ENCODE results near the gene RHBDD1.

RHBDD1 gene

DNA sequence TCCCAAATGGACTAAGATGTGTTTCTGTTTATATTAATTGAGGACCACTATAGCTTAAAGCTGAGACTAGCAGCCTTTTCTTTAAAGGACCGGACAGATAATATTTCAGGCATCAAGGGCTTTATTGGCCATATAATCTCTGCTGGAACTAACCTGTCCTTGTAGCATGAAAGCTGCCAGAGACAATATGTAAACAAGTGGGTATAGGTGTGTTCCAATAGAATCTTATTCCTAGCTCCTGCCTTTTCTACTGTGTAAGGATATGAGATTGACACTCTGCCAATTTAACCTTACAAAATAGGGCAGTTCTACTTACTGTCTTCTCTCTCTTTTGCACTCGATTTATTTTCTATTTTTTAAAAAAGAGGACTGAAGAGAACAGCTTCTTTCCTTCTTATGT lies 74.0 kb downstream of the RHBDD1 start:
- H3K4me3 ChIP-seq (ENCODE audit: low read depth, low read length), result no peak overlapping the region
- peak; percentile 83 for DNase-seq (ENCODE audit: low read depth)
- TF ChIP-seq, protein P1, sequence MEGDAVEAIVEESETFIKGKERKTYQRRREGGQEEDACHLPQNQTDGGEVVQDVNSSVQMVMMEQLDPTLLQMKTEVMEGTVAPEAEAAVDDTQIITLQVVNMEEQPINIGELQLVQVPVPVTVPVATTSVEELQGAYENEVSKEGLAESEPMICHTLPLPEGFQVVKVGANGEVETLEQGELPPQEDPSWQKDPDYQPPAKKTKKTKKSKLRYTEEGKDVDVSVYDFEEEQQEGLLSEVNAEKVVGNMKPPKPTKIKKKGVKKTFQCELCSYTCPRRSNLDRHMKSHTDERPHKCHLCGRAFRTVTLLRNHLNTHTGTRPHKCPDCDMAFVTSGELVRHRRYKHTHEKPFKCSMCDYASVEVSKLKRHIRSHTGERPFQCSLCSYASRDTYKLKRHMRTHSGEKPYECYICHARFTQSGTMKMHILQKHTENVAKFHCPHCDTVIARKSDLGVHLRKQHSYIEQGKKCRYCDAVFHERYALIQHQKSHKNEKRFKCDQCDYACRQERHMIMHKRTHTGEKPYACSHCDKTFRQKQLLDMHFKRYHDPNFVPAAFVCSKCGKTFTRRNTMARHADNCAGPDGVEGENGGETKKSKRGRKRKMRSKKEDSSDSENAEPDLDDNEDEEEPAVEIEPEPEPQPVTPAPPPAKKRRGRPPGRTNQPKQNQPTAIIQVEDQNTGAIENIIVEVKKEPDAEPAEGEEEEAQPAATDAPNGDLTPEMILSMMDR (IDR thresholded peaks at IDR 0.05; ENCODE audit: control insufficient read depth, extremely low read depth, insufficient read depth), result no peak

DNA sequence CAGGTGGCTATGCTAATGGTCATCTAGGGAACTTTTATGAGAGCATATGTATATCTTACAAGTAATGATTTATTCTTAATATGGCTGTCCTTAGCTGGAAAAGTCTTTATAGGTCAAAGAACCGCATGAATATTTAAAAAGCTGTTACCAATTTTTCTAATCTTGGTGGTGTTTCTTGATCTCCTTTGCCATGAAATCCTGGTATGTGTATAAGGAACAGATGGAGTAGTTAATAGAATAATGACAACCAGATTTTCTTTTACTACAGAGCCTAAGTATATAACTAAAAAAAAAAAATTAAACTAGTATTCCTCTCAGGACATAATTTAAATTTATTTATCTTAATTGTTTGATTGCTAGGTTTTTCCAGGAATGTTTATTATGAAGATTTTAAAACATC lies 74.5 kb downstream of the RHBDD1 start:
- no peak for DNase-seq (ENCODE audit: low read depth)
- TF ChIP-seq, protein P1 (IDR thresholded peaks at IDR 0.05; ENCODE audit: control insufficient read depth, extremely low read depth, insufficient read depth), result no peak
- H3K4me3 ChIP-seq (ENCODE audit: low read depth, low read length), result no peak overlapping the region

DNA sequence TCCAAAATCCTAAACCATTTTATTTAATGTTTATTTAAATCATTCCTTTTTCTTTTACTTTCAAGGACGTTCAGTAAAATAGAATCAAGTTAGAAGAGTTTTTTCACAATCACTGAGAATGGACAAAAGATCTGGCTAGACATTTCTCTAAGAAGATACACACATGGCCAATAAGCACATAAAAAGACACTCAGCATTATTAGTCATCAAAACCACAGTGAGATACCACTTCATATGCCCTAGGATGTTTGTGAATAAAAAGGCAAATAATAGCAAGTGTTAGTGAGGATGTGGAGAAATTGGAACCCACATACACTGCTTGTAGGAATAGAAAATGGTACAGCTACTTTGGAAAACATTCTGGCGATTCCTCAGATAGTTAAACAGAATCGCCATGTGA lies 76.1 kb downstream of the RHBDD1 start:
- TF ChIP-seq, protein P1 (IDR thresholded peaks at IDR 0.05; ENCODE audit: control insufficient read depth, extremely low read depth, insufficient read depth), result no peak
- H3K4me3 ChIP-seq (ENCODE audit: low read depth, low read length), result no peak overlapping the region
- no peak for DNase-seq (ENCODE audit: low read depth)

DNA sequence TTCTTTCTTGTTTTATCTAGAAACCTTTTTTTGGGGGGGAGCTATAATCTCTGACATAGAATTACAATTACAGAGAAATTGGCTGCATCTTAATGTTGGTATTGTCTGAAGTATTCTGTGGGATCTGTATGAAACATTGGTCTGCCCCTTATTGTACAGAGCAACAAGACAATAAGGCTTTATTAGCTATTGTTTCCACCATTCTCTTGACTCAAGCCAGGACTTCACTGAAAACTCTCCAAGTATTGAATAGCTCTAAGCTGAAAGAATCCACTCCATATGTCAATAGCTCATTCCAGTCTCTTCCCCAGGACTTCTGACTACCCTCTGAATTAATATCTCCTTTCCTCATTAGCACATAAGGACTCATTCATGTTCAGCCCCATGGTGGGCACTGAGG lies 77.8 kb downstream of the RHBDD1 start:
- no peak overlapping the region for H3K4me3 ChIP-seq (ENCODE audit: low read depth, low read length)
- TF ChIP-seq, protein P1 (IDR thresholded peaks at IDR 0.05; ENCODE audit: control insufficient read depth, extremely low read depth, insufficient read depth), result no peak
- DNase-seq (ENCODE audit: low read depth), result no peak

DNA sequence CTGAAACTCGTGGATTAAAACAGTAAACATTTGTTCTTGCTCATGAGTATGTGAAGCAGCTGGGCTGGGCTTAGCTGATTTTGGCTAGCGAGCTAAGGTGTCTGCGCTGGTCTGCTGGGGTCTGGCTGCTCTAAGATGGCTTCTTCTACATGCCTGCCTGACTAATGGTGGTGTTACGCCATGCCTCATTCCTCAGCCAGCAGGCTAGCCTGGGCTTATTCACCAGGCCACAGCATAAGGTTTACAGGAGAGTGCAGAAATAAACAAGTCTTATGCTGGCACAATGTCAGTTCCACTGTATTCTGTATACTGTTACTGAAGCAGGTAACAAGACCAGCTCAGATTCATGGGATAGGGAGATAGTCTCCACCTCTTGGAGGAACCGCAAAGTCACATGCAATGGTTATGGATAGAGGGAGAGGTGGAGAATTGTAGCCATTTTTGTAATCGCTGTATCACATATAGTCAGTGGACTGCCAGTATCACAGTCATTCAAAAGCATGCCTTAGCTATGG lies 80.0 kb downstream of the RHBDD1 start:
- DNase-seq (ENCODE audit: low read depth), result no peak
- H3K4me3 ChIP-seq (ENCODE audit: low read depth, low read length), result no peak overlapping the region
- TF ChIP-seq, protein P1 (IDR thresholded peaks at IDR 0.05; ENCODE audit: control insufficient read depth, extremely low read depth, insufficient read depth), result no peak

DNA sequence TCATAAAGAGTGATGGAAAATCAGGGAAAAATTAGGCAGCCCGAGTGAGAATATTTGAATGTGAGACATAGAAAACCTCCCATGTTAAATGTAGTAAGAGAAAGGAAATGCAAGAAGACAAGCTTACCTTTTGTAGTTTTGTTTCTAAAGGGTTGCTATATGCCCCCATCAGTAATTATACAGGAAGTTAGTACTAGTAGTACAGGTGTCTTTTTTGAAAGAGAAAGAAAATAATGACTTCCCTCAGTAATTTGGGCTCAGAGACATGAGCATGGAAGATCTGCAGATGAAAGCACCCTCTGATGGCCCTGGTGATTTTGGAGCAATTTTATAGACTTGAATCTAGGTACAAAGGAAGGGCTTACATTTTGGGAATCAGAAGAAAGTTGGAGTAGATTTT lies 80.8 kb downstream of the RHBDD1 start:
- no peak for DNase-seq (ENCODE audit: low read depth)
- TF ChIP-seq, protein P1 (IDR thresholded peaks at IDR 0.05; ENCODE audit: control insufficient read depth, extremely low read depth, insufficient read depth), result no peak
- no peak overlapping the region for H3K4me3 ChIP-seq (ENCODE audit: low read depth, low read length)

DNA sequence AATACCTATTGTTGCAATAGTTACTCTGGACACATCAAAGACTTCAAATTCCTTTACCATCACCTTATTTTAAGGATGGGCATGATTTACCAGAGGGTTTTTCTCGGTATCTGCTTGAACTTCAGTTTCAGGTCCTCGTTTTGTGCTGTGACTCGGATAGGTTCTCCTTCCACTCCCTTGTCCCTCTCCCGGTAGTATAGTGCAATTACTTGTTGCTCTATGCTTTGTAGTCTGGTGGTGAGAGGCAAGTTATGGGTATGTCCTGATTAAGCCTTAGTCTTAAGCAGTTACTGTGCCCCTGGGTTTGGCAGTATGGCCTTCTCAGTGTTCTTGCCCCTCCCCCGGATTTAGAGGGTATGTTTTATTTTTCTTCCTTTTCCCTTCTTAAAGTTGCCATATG lies 96.6 kb downstream of the RHBDD1 start:
- DNase-seq (ENCODE audit: low read depth), result no peak
- no peak overlapping the region for H3K4me3 ChIP-seq (ENCODE audit: low read depth, low read length)
- TF ChIP-seq, protein P1 (IDR thresholded peaks at IDR 0.05; ENCODE audit: control insufficient read depth, extremely low read depth, insufficient read depth), result no peak

Data from LNCaP clone FGC (cell line).